Activated T-helper 1 cell treated with Interleukin-2 at 50 U/mL for 16 hours (primary cell): ENCODE measurements around the gene CREB3L1.

ENCODE experiments used
- DNase-seq: peaks from one replicate; pipeline ENCODE4 v3.0.0-alpha.2; 2020; ENCODE audit warnings: low read depth

CREB3L1 gene

GRCh38 chr11:46366661-46367161 lies 89.2 kb downstream of the CREB3L1 start:
- DNase-seq, result no peak

GRCh38 chr11:46367244-46367915 lies 89.9 kb downstream of the CREB3L1 start:
- DNase-seq, result peak; percentile 64

GRCh38 chr11:46367916-46368267 lies 90.4 kb downstream of the CREB3L1 start:
- DNase-seq, result no peak

GRCh38 chr11:46369458-46370152 lies 92.1 kb downstream of the CREB3L1 start:
- no peak for DNase-seq

- no peak for DNase-seq
Measured at GRCh38 chr11:46370253-46370652, 92.8 kb downstream of the CREB3L1 start.
